GM19193 (cell line): ENCODE data around the gene CREB5.

Source experiments
- POLR2A ChIP-seq: IDR thresholded peaks from 4 replicates; pipeline ENCODE4 v1.6.1; 2011; ENCODE audit not compliant: insufficient read depth, insufficient read length; ENCODE audit errors: extremely low read depth

Gene CREB5

GRCh38 chr7:28520074-28521015 lies 108.0 kb downstream of the CREB5 start:
- TF ChIP-seq POLR2A, result no peak

GRCh38 chr7:28524978-28525377 lies 112.7 kb downstream of the CREB5 start:
- TF ChIP-seq POLR2A, result no peak

DNA sequence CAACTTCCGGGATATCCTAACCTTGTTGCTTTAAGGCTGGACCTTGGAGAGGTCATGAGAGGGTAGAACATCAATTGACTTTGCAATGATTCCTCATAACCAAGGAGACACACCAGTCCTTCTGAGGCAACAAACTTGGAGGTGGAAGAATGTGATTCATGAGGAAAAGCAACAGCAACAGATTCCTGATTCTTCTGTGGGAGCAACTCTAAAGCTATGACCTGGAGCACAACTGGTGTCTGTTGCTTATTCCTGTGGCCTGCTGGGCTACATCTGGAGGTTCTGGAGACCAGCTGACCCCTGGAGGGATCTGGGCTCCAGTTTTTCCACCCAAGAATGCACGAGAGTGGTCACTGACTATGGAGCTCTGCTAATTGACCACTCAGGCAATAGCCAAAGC lies 116.6 kb downstream of the CREB5 start:
- no peak for TF ChIP-seq POLR2A

DNA sequence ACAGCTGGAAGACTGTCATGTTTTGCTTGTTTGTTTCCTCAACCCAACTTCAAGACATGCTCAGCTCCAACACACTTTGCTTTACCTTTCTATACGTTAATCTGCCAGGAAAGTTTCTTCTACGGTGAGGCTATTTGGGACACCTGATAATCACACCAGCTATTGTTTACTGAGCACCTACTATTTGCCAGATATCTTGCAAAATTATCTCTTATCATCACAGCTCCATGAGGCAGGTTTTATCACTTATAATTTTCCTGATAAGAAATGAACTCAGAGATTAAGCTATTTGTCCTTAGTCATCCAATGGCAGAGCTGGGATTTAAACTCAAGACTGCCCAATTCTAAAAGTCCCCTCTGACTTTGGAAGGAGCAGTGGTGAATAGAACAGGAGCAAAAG lies 117.4 kb downstream of the CREB5 start:
- TF ChIP-seq POLR2A, result no peak

- no peak for TF ChIP-seq POLR2A
Observed at GRCh38 chr7:28530175-28530802, 118.0 kb downstream of the CREB5 start.

GRCh38 chr7:28530803-28531175 lies 118.5 kb downstream of the CREB5 start:
- TF ChIP-seq POLR2A, result no peak

DNA sequence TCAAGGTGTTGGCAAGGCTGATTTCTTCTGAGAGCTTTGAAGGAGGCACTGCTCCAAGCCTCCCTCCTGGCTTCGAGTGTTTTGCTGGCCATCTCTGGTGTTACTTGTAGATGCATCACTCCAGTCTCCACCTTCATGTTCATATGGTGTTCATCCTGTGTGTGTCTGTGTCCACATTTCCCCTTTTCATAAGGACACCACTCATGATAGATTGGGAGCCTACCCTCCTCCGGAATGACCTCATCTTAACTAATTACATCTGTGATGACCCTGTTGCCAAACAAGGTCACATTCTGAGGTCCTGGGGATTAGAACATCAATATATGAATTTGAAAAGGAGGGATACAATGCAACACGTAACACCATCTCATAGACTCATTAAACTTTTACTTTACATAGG lies 119.0 kb downstream of the CREB5 start:
- no peak for TF ChIP-seq POLR2A

GRCh38 chr7:28532181-28532580 lies 119.9 kb downstream of the CREB5 start:
- no peak for TF ChIP-seq POLR2A

DNA sequence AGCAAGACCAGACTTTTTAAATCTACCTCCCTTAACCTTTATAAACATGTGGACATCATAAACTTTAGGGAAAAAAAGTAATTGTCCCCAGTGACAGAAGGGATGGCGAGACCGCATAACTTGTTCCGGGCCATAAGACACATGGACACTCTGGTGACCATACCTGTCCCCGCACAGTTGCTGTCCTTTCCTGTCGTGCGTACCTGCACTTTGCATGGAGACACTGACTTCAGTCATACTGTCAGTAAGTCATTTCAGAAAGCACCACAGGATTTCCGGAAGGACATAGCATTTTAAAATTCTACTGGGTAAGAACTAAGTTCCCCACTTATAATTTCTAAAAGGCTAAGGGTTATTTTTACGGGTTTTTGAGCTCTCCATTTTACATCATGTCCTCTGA lies 120.9 kb downstream of the CREB5 start:
- TF ChIP-seq POLR2A, result no peak

DNA sequence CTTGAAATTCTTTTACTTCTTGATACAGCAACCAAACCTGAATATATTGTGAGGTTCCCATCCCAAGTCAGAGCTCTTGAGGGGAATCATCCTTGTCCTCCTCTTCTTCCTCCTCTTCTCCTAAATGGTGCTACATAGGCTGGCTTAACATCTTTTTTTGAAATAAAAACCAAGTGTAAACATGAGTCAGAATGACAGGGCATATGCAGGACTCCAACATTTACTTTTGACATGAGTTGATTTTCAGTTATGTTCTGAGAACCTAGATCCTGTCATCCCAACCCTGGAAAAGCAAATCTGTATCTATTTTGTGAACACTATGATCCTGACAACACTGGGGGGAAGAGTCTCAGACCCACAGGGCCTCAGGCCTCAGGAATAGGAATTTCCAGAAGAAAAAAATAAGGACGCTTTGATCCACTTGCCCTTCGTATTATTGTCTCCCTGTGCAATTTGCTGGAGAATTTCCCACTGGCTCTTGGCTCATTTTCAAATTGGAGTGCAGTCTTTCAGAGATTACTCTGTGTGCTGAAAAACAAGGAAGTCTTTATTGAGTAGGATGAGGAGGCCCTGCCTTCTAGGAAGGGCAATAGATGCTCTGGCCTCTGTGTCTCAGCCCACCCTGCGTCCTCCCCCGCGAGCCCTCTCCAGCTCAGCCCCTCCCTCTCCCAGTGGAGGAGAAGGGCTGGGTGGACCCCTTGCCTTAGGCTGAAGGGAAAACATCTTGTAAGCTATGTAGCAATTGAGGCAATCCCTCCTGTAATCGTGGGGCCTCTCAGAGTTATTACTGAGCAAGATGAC lies 121.6 kb downstream of the CREB5 start:
- TF ChIP-seq POLR2A, result no peak

- no peak for TF ChIP-seq POLR2A
Observed at GRCh38 chr7:28536259-28536658, 123.9 kb downstream of the CREB5 start.

- TF ChIP-seq POLR2A, result no peak
Observed at GRCh38 chr7:28539289-28539981, 127.1 kb downstream of the CREB5 start.

- no peak for TF ChIP-seq POLR2A
Observed at GRCh38 chr7:28542410-28542809, 130.1 kb downstream of the CREB5 start.

- TF ChIP-seq POLR2A, result no peak
Observed at GRCh38 chr7:28544453-28545117, 132.3 kb downstream of the CREB5 start.
